ENCODE measurements around the gene AAK1. TPM values are rescaled to one million over a fixed set of nuclear protein-coding genes. Genes with fewer than 3 reads are reported as not detected.
A peak's percentile ranks its signal among the peaks of the same experiment; 100 is the strongest.
"Not testable (repeated sequence)": the region's sequence is repeated elsewhere in the genome, so short reads cannot be mapped to it uniquely, and the experiment has no call there.

AAK1 gene
- total RNA-seq, 3 donors from 2014 or later, result 37.9 to 54.0 (median 44.9) TPM

- no peak overlapping the region for H3K4me3 ChIP-seq
- TF ChIP-seq POLR2A (IDR thresholded peaks at IDR 0.05) (no peak), CTCF (IDR thresholded peaks at IDR 0.05) (no peak)
- no peaks in the 10 kb centered on the region for H3K36me3 ChIP-seq
- H3K4me1 ChIP-seq, result no peaks in the 10 kb centered on the region
- H3K27me3 ChIP-seq, result no peaks in the 10 kb centered on the region
- H3K27ac ChIP-seq, result no peak overlapping the region
- DNase-seq (ENCODE audit: low spot score in 2 of 2), result no peak
- H3K9me3 ChIP-seq, result no peaks in the 10 kb centered on the region
- intact Hi-C loops (cut with DNase I; ENCODE audit: low total_unique reads), result no loop called here
Measured at GRCh38 chr2:69659941-69660483, 16.5 kb upstream of the AAK1 start.

- DNase-seq (ENCODE audit: low spot score in 2 of 2), result no peak
- no peak overlapping the region for H3K27ac ChIP-seq
- TF ChIP-seq CTCF (IDR thresholded peaks at IDR 0.05) (no peak), POLR2AphosphoS5 (IDR thresholded peaks at IDR 0.05) (no peak), POLR2A (IDR thresholded peaks at IDR 0.05) (no peak)
- intact Hi-C loops (cut with DNase I; ENCODE audit: low total_unique reads), result no loop called here
- no peak overlapping the region for H3K4me3 ChIP-seq
- H3K36me3 ChIP-seq, result no peaks in the 10 kb centered on the region
- H3K9me3 ChIP-seq, result no peaks in the 10 kb centered on the region
- H3K4me1 ChIP-seq, result no peaks in the 10 kb centered on the region
- no peaks in the 10 kb centered on the region for H3K27me3 ChIP-seq
Measured at GRCh38 chr2:69659349-69659748, 15.8 kb upstream of the AAK1 start.

- no peak for TF ChIP-seq POLR2A (IDR thresholded peaks at IDR 0.05)
- no peak for TF ChIP-seq POLR2AphosphoS5 (IDR thresholded peaks at IDR 0.05)
- TF ChIP-seq CTCF (IDR thresholded peaks at IDR 0.05), result no peak
- no peak for DNase-seq (ENCODE audit: low spot score in 2 of 2)
- H3K36me3 ChIP-seq, result no peaks in the 10 kb centered on the region
- no peaks in the 10 kb centered on the region for H3K27me3 ChIP-seq
- no peak overlapping the region for H3K4me3 ChIP-seq
- no peak overlapping the region for H3K27ac ChIP-seq
- intact Hi-C loops (cut with DNase I; ENCODE audit: low total_unique reads), result no loop called here
- no peaks in the 10 kb centered on the region for H3K9me3 ChIP-seq
- no peaks in the 10 kb centered on the region for H3K4me1 ChIP-seq
Measured at GRCh38 chr2:69652206-69652605, 8.7 kb upstream of the AAK1 start.

- not testable (repeated sequence) for H3K36me3 ChIP-seq; H3K27ac ChIP-seq; H3K9me3 ChIP-seq; H3K4me3 ChIP-seq; H3K4me1 ChIP-seq; DNase-seq (ENCODE audit: low spot score in 2 of 2); H3K27me3 ChIP-seq
- intact Hi-C loops (cut with DNase I; ENCODE audit: low total_unique reads), result loop anchor here (10.0 kb wide), 1 partner anchor 58 kb away; no protein-coding TSS in a partner anchor
Measured at GRCh38 chr2:69647196-69647595, 3.7 kb upstream of the AAK1 start.

GRCh38 chr2:69646714-69647113 is 3.2 kb upstream of the AAK1 start:
- Histone ChIP-seq H3K4me1 (no peaks in the 10 kb centered on the region), H3K36me3 (no peaks in the 10 kb centered on the region), H3K27ac (no peak overlapping the region), H3K9me3 (no peaks in the 10 kb centered on the region), H3K4me3 (no peak overlapping the region), H3K27me3 (no peaks in the 10 kb centered on the region)
- DNase-seq (ENCODE audit: low spot score in 2 of 2), result no peak
- TF ChIP-seq POLR2AphosphoS5 (IDR thresholded peaks at IDR 0.05) (no peak), POLR2A (IDR thresholded peaks at IDR 0.05) (no peak), CTCF (IDR thresholded peaks at IDR 0.05) (no peak)
- intact Hi-C loops (cut with DNase I; ENCODE audit: low total_unique reads), result loop anchor here (10.0 kb wide), 1 partner anchor 58 kb away; no protein-coding TSS in a partner anchor

GRCh38 chr2:69645921-69646320 is 2.4 kb upstream of the AAK1 start:
- H3K27me3 ChIP-seq, result no peaks in the 10 kb centered on the region
- H3K4me3 ChIP-seq, result no peak overlapping the region
- no peaks in the 10 kb centered on the region for H3K9me3 ChIP-seq
- TF ChIP-seq POLR2A (IDR thresholded peaks at IDR 0.05) (no peak), POLR2AphosphoS5 (IDR thresholded peaks at IDR 0.05) (no peak), CTCF (IDR thresholded peaks at IDR 0.05) (no peak)
- H3K36me3 ChIP-seq, result no peaks in the 10 kb centered on the region
- intact Hi-C loops (cut with DNase I; ENCODE audit: low total_unique reads), result loop anchor here (10.0 kb wide), 1 partner anchor 59 kb away; no protein-coding TSS in a partner anchor
- peak overlapping the region; percentile 94 to 95 for H3K27ac ChIP-seq
- DNase-seq (ENCODE audit: low spot score in 2 of 2), result no peak
- no peaks in the 10 kb centered on the region for H3K4me1 ChIP-seq

All from breast epithelium (tissue), 4 donors.